ENCODE results near the gene PRUNE2. TPM values are rescaled to one million over a fixed set of nuclear protein-coding genes. Genes with fewer than 3 reads are reported as not detected.

The PRUNE2 gene
- polyA plus RNA-seq, 1 donor (not counting 4 experiments of a cell fraction or from before 2014, with no cell fraction given): 0.41 TPM

- no peak overlapping the region for H3K27ac ChIP-seq (ENCODE audit: control insufficient read depth, insufficient read depth, low read length)
- no peaks in the 10 kb centered on the region for H3K36me3 ChIP-seq (ENCODE audit: control insufficient read depth in 2 of 2, extremely low read depth in 1 of 2, insufficient read depth in 2 of 2, low read length in 2 of 2)
- H3K27me3 ChIP-seq (ENCODE audit: control insufficient read depth, extremely low read depth, insufficient read depth, low read length): no peaks in the 10 kb centered on the region
- H3K9me3 ChIP-seq (ENCODE audit: control insufficient read depth, low read depth, low read length): no peaks in the 10 kb centered on the region
- no peak overlapping the region for H3K4me3 ChIP-seq (ENCODE audit: control insufficient read depth in 2 of 3, extremely low read depth in 1 of 3, insufficient read depth in 2 of 3, low read depth in 1 of 3, low read length in 3 of 3)
- no peaks in the 10 kb centered on the region for H3K9me1 ChIP-seq (ENCODE audit: control insufficient read depth, extremely low read depth, insufficient read depth, low read length)
- TF ChIP-seq EZH2 (IDR thresholded peaks at IDR 0.05; ENCODE audit: low read length): no peak
- no peak for TF ChIP-seq CTCF (optimal IDR thresholded peaks at IDR 0.05 in 1 of 3, IDR thresholded peaks at IDR 0.05 in 1 of 3, conservative IDR thresholded peaks at IDR 0.05 in 1 of 3; ENCODE audit: extremely low read depth in 1 of 3, insufficient read depth in 2 of 3, low read length in 3 of 3)
- H4K20me1 ChIP-seq (ENCODE audit: control insufficient read depth, extremely low read depth, insufficient read depth, low read length): no peaks in the 10 kb centered on the region
- FAIRE-seq (no peak), DNase-seq (ENCODE audit: low read depth, low spot score) (no peak)
- H3K9ac ChIP-seq (ENCODE audit: control insufficient read depth, extremely low read depth, insufficient read depth, low read length): no peak overlapping the region
- H2AFZ ChIP-seq (ENCODE audit: control insufficient read depth, low read length): no peak overlapping the region
- H3K4me2 ChIP-seq (ENCODE audit: control insufficient read depth, extremely low read depth, insufficient read depth, low read depth, low read length): no peak overlapping the region
- H3K79me2 ChIP-seq (ENCODE audit: control insufficient read depth, insufficient read depth, low read length): no peaks in the 10 kb centered on the region
- dilution Hi-C loops (cut with MboI; ENCODE audit: extremely low pct_ligation_motif_present, low sequenced_read_pairs): loop anchor here (25.0 kb wide), 1 partner anchor 167 kb away; no protein-coding TSS in a partner anchor
- peaks cover 15% of the 10 kb centered on the region for H3K4me1 ChIP-seq (ENCODE audit: control insufficient read depth, extremely low read depth, insufficient read depth, low read length)
Measured at GRCh38 chr9:76820431-76820830, 85.5 kb downstream of the PRUNE2 start.

- Histone ChIP-seq H3K79me2 (ENCODE audit: control insufficient read depth, insufficient read depth, low read length) (no peaks in the 10 kb centered on the region), H4K20me1 (ENCODE audit: control insufficient read depth, extremely low read depth, insufficient read depth, low read length) (no peaks in the 10 kb centered on the region), H3K36me3 (ENCODE audit: control insufficient read depth in 2 of 2, extremely low read depth in 1 of 2, insufficient read depth in 2 of 2, low read length in 2 of 2) (no peaks in the 10 kb centered on the region), H3K27me3 (ENCODE audit: control insufficient read depth, extremely low read depth, insufficient read depth, low read length) (no peaks in the 10 kb centered on the region), H3K9me1 (ENCODE audit: control insufficient read depth, extremely low read depth, insufficient read depth, low read length) (no peaks in the 10 kb centered on the region), H3K4me2 (ENCODE audit: control insufficient read depth, extremely low read depth, insufficient read depth, low read depth, low read length) (peak overlapping the region; percentile 42), H3K27ac (ENCODE audit: control insufficient read depth, insufficient read depth, low read length) (peak overlapping the region; percentile 55), H3K9ac (ENCODE audit: control insufficient read depth, extremely low read depth, insufficient read depth, low read length) (no peak overlapping the region), H2AFZ (ENCODE audit: control insufficient read depth, low read length) (no peak overlapping the region), H3K4me3 (ENCODE audit: control insufficient read depth in 2 of 3, extremely low read depth in 1 of 3, insufficient read depth in 2 of 3, low read depth in 1 of 3, low read length in 3 of 3) (no peak overlapping the region), H3K4me1 (ENCODE audit: control insufficient read depth, extremely low read depth, insufficient read depth, low read length) (peaks cover 15% of the 10 kb centered on the region), H3K9me3 (ENCODE audit: control insufficient read depth, low read depth, low read length) (no peaks in the 10 kb centered on the region)
- dilution Hi-C loops (cut with MboI; ENCODE audit: extremely low pct_ligation_motif_present, low sequenced_read_pairs): loop anchor here (25.0 kb wide), 1 partner anchor 169 kb away; no protein-coding TSS in a partner anchor
- FAIRE-seq (peak; percentile 97), DNase-seq (ENCODE audit: low read depth, low spot score) (peak; percentile 42)
- no peak for TF ChIP-seq EZH2 (IDR thresholded peaks at IDR 0.05; ENCODE audit: low read length)
- no peak for TF ChIP-seq CTCF (optimal IDR thresholded peaks at IDR 0.05 in 1 of 3, IDR thresholded peaks at IDR 0.05 in 1 of 3, conservative IDR thresholded peaks at IDR 0.05 in 1 of 3; ENCODE audit: extremely low read depth in 1 of 3, insufficient read depth in 2 of 3, low read length in 3 of 3)
Measured at GRCh38 chr9:76818271-76818670, 87.6 kb downstream of the PRUNE2 start.

Data from keratinocyte (primary cell).